Activated CD4-positive, alpha-beta T cell treated with anti-CD3 and anti-CD28 coated beads, Interleukin-2, Interleukin-6, amounts not matched to agents 100 ng/mL and 50 ng/mL, durations not matched to agents 16 hours and 8 hours (primary cell): ENCODE data around the gene POU2F1.
A peak's percentile ranks its signal among the peaks of the same experiment; 100 is the strongest.

ENCODE experiments used
- DNase-seq: peaks from one replicate; pipeline ENCODE4 v3.0.0-alpha.2; 2020

POU2F1 gene

DNA sequence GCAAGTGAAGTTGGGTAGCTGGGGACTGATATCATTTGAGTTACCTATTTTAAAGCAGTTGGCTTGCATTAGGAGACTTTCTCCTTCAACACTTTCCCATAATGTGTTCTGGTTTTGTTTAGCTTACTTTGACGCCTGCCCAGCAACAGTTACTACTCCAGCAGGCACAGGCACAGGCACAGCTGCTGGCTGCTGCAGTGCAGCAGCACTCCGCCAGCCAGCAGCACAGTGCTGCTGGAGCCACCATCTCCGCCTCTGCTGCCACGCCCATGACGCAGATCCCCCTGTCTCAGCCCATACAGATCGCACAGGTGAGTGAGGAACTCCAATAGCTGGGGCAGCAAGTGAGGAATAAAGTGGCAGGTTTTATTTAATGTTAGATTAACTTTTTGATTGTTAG lies 153.3 kb downstream of the POU2F1 start:
- no peak for DNase-seq

GRCh38 chr1:167375949-167376348 lies 155.3 kb downstream of the POU2F1 start:
- no peak for DNase-seq

DNA sequence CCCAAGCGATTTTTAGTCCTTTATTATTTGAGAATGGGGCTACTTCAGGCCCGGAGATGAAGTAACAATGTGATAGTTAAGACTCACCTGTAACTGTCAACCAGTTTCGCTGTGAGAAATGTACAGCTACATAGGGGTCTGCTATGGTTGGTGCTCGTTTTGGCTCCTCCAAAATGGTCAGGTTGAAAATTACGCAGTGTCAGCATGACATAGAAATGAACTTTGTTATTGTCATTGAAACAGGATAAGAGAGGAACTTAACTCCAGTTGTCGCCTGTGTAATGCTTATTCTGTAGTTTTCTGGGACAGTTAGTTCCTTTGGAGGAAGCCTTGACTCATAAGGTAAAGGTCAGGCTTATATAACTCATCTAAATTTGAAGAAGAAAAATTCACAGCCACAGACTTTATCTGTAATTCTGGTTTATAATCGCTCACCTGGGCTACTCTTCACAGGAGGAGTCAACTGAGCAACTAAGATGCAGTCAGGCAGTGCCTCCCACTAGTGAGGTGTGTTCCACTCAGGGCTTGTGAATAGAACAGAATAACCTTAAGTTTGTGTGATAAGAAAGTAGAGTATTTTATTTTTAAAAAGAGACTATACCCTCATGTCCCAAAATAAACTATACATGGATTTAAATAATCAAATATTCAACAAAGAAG lies 166.7 kb downstream of the POU2F1 start:
- DNase-seq: no peak

DNA sequence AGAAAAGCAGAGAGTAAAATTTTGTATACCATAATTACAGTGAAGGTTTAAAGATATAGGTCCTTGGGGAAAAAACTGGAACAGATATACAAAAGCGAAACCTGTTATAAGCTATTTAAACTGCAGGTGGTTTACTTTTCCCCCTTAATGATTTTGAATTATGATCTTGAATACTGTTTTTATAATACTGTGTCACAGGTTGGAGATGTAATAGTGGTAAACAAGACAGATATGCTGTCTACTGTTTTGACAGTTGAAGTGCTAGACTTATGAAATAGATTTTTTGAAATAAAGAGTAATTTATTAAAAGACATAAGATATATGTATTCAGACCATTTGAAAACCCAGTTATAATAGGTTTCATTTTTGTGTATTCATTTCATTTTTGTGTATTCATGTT lies 168.3 kb downstream of the POU2F1 start:
- no peak for DNase-seq

GRCh38 chr1:167392200-167392696 lies 171.6 kb downstream of the POU2F1 start:
- no peak for DNase-seq

DNA sequence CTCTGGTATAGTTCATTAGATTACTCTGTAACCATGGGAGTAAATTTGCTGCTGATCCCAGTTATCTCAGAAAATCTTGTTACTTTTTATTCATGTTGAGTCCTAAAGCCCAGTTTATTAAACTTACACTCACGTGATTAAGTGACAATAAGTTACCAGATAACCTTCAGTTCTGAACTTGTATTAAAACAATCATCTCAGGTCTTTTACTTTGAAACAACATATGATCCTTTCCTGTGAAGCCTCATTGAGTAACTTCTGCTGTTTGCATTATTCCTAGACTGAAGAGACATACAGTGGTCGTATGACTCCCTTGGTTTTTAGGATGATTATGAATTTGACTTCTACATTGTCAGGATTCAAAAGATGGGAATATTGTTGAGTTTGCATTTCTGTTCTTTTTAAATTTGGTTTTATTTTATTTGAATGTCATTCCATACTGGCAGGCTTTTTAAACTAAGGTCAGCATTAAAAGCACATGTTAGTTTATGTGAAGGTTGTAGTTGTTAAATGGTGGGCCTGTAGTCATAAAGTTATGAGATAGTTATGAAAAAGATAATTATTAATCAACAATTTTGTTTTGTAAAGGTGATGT lies 179.8 kb downstream of the POU2F1 start:
- no peak for DNase-seq

- peak; percentile 62 for DNase-seq
These were observed 180.7 kb downstream of the POU2F1 start for GRCh38 chr1:167401260-167401873.

GRCh38 chr1:167404161-167404888 lies 183.6 kb downstream of the POU2F1 start:
- no peak for DNase-seq

DNA sequence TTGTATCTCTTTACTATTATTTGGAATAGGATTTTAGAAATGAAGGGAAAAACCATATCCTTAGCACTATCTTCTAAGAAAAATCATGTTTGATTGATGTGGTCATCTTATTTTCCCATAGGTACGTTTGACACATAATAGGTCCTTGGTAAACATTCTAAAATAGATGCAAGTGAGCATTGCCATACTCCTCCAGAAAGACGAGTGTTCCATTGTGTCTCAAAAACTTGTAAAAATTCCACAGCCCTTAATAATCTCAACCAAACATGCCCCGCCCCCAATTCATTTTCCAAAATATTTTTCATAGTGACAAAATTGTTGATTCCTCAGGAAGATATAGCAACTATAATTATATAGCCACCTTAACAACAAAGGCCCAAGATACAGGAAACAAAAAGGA lies 184.2 kb downstream of the POU2F1 start:
- DNase-seq: no peak

- no peak for DNase-seq
These were observed 187.7 kb downstream of the POU2F1 start for GRCh38 chr1:167408355-167408754.

GRCh38 chr1:167409183-167409582 lies 188.5 kb downstream of the POU2F1 start:
- DNase-seq: no peak

DNA sequence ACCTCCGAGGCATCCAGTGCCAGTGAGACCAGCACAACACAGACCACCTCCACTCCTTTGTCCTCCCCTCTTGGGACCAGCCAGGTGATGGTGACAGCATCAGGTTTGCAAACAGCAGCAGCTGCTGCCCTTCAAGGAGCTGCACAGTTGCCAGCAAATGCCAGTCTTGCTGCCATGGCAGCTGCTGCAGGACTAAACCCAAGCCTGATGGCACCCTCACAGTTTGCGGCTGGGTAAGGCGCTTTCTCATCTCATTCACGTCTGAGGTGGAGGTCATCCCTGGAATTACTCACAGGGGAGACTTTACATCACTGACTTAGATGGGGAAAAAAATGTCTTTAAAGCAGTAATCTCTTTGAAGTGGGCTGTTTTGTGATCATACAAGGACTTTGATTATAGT lies 191.4 kb downstream of the POU2F1 start:
- peak; percentile 58 for DNase-seq

GRCh38 chr1:167412920-167413319 lies 192.2 kb downstream of the POU2F1 start:
- DNase-seq: peak; percentile 19

DNA sequence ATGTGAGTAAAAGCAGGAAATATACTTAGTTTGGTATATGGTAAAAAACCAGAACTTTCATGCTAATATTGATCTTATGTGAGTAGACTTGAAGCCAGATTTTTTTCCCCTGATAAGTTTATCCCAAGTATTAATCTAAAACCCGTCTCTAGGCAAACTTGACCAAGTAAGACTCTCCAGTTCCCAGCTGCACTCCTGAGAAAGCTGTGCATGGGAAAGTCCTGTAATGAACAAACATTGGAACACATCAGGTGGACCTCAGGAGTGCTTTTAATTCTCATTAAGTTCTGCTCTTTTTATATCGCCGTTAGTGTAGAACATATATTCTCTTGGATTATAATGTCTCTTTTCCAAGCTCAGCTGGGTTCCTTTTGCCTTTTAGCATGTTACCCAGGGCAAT lies 192.6 kb downstream of the POU2F1 start:
- no peak for DNase-seq

GRCh38 chr1:167416506-167416905 lies 195.8 kb downstream of the POU2F1 start:
- no peak for DNase-seq

- DNase-seq: no peak
These were observed 197.7 kb downstream of the POU2F1 start for GRCh38 chr1:167418391-167418790.

DNA sequence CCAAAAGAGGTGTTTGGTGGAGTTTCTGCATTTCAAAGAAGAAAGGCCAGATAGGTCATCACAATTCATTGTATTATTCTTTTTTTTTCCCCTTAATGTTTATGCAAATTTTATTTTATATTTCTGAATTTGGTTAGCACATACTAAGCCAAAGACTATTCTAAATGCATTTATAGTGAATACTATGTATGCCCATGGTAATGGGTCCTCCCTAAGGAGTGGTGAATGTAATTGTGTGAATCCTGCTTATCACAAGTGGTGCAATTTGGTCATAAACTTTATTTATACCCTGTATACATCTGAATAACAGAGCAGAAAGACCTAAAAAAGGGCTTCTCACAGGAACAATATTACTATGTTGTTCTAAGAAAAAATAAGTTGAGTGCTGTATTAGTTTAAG lies 198.6 kb downstream of the POU2F1 start:
- DNase-seq: no peak

DNA sequence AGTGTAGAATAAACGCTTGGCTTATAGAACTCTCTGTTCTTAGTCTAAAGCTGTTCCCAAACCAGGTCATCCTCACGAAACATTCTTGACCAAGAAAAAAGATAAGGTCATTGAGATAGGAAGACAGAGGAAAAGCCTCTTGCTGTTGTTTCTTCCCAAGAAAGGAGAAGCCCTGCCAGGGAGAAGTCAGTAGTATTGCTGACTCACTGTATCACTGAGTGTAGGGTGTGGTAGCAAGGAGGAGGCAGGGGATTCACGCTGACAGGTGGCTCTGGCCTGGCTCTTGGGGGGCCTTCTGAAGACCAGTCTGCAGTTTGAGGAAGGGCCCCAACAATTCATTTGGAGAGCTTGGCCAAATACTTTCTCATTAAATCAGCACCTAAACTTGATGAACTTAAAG lies 199.8 kb downstream of the POU2F1 start:
- no peak for DNase-seq

DNA sequence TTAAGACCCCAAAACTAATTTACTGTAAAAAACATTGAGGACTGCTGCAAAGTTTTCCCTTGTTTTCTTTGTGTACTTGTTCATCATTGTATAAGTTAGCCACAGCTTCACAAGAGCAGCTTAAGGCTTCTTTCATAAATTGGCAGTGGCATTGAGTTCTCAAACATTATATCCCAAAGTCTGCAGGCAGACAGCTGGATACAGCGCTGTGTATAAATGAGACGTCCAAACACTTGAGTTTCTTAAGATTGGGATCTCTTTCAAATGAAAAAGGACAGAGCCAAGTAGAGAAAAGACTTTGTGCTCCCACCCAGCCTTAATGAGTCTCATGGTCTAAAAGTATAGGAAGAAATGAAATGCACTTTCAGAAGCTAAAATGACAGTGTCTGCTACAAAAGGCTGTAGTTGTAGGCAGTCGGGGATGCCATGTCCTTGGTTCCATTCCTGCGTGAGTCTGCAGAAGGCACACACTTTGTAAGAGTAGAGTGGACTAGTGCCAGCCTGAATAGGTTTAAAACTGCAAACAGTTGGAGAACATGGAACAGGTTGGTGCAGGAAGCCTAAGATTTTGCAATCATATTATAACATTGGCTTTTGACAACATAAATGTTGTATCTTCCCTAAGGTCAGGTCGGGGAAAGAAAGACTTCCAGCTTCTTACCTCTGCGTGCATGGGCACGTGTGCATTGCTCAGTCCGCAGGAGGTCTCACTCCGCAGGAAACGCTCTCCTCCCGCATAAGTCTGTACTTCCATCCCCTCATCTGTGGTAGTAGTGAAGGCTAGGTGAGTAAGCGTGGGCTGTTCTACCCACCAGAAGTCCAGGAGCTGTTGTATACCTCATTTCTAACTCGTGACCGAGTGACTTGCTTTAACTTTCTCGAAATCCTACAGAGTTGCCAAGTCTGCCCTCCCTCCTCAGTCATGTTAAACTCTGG lies 203.3 kb downstream of the POU2F1 start:
- DNase-seq: no peak

DNA sequence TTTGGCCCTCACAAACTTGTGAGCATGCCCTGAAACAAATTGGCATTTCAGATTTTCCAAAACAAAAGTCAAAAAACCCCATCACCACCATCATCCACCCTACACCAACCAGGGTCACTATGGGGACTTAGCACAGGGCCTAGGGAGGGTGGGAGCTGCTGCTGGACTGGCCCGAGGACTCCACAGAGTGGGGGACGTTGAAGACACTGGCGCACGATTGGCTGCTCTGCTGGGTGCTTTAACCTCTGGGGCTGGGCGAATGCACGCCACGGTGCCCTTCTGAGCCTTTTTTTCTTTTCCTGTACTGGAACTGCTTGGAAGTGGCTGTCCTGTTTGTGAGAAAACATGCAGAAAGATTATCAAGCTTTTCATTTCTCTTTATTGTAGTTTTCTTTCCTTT lies 204.8 kb downstream of the POU2F1 start:
- no peak for DNase-seq

DNA sequence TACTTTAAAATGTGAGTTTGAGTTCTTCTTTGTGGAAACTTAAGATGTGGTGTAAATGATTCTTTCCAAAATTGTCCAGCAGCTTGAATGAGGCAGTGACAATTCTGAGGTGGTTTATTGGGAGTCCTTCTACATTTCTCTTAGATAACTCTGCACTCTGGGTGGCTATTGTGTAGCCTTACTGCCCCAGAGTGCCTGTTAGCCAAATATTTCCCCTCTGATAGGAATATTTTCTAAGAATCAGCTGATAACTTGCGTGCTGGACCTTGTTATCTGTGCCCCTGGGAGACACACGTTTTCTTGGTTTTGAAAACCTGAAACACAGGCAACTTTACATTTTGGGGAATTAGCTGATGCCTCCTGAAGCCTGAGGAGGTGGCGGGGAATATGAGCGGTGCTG lies 206.0 kb downstream of the POU2F1 start:
- DNase-seq: no peak

DNA sequence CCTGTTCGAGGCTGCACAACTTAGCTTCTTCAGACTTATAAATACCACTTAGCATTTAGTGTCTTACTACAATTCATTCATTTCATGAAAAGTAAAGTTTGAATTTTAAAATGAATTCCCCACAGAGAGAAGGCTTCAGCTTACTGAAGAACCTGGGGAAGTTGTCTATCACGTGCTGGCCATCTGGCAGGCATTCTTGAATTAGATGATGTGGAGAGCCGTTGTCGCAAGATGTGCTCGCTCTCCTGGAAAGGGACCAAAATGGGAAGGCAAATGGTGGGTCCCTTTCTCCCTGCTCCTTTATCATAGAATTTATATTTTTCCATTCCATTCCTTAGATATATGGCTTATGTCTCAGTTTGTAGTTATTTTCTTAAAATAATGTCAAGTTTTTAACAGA lies 207.2 kb downstream of the POU2F1 start:
- DNase-seq: no peak

DNA sequence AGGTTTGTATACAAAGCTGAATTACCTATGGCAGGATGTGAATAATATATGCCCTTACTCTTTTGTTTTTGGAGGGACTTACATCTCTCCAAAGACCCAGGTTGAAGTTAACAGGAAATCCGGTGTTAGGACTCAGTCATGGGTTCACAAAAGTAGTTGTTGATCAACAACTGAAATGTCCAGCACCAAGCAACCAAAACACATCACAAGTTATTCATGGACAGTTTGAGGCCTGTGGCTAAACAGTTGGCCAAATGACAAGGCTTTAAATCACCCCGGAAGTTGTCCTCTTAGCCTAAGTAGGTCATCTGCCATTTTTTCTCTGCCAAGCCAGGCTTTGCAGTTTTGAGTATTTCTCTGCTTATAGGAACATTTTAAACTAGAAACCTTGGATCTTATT lies 207.7 kb downstream of the POU2F1 start:
- no peak for DNase-seq
